ENCODE measurements around the gene SMIM38.

Gene SMIM38

GRCh38 chr11:69204246-69204940, 48.7 kb downstream of the SMIM38 start:
- Mint-ChIP-seq H3K9me3 (no peaks in the 10 kb centered on the region), H3K36me3 (peaks cover 5% of the 10 kb centered on the region), H3K4me3 (no peak overlapping the region), H3K27ac (no peak overlapping the region), H3K4me1 (no peaks in the 10 kb centered on the region)
- DNase-seq (ENCODE audit: low spot score in 2 of 2) = no peak
- peak; percentile 33 for ATAC-seq

GRCh38 chr11:69204941-69205742, 49.4 kb downstream of the SMIM38 start:
- Mint-ChIP-seq H3K36me3 (peaks cover 5% of the 10 kb centered on the region), H3K9me3 (no peaks in the 10 kb centered on the region), H3K4me1 (no peaks in the 10 kb centered on the region), H3K4me3 (no peak overlapping the region), H3K27ac (no peak overlapping the region)
- no peak for DNase-seq (ENCODE audit: low spot score in 2 of 2)
- no peak for ATAC-seq
